GM18507 (cell line): ENCODE data around the gene CYP27A1.
"Not testable (repeated sequence)": the region's sequence is repeated elsewhere in the genome, so short reads cannot be mapped to it uniquely, and the experiment has no call there.

ENCODE experiments used
- DNase-seq: peaks from one replicate; pipeline ENCODE4 v3.0.0; 2011; ENCODE audit warnings: low read depth; ENCODE audit not compliant: insufficient read length; ENCODE audit errors: extremely low spot score
- FAIRE-seq: peaks from 2 replicates; lab custom pipeline; 2011; peaks lifted over from hg19 to GRCh38; lab: Jason Lieb, UNC

CYP27A1 gene

GRCh38 chr2:218827701-218828476, 45.9 kb downstream of the CYP27A1 start:
- DNase-seq (no peak), FAIRE-seq (no peak)

GRCh38 chr2:218828477-218828778, 46.5 kb downstream of the CYP27A1 start:
- FAIRE-seq (no peak), DNase-seq (no peak)

GRCh38 chr2:218829868-218830451, 48.0 kb downstream of the CYP27A1 start:
- DNase-seq (no peak), FAIRE-seq (no peak)

GRCh38 chr2:218830526-218831306, 48.8 kb downstream of the CYP27A1 start:
- FAIRE-seq (no peak), DNase-seq (no peak)

GRCh38 chr2:218831378-218831990, 49.5 kb downstream of the CYP27A1 start, which contains the start of gene PRKAG3:
TSS of gene PRKAG3 (minus strand) at chr2:218831803.
- FAIRE-seq (no peak), DNase-seq (no peak)

- FAIRE-seq (no peak), DNase-seq (no peak)
Measured at GRCh38 chr2:218832081-218832480, 50.1 kb downstream of the CYP27A1 start.

GRCh38 chr2:218832520-218832919, 50.6 kb downstream of the CYP27A1 start:
- DNase-seq (no peak), FAIRE-seq (no peak)

- DNase-seq (no peak), FAIRE-seq (no peak)
Measured at GRCh38 chr2:218833023-218833609, 51.2 kb downstream of the CYP27A1 start.

- FAIRE-seq (no peak), DNase-seq (no peak)
Measured at GRCh38 chr2:218834685-218835084, 52.7 kb downstream of the CYP27A1 start.

- DNase-seq (no peak), FAIRE-seq (no peak)
Measured at GRCh38 chr2:218837495-218837894, 55.5 kb downstream of the CYP27A1 start.

- no peak for FAIRE-seq
- no peak for DNase-seq
Measured at GRCh38 chr2:218839430-218839829, 57.5 kb downstream of the CYP27A1 start.

- DNase-seq (no peak), FAIRE-seq (no peak)
Measured at GRCh38 chr2:218839888-218840287, 57.9 kb downstream of the CYP27A1 start.

GRCh38 chr2:218844334-218844733, 62.4 kb downstream of the CYP27A1 start:
- not testable (repeated sequence) for FAIRE-seq, DNase-seq

GRCh38 chr2:218846963-218847362, 65.0 kb downstream of the CYP27A1 start:
- DNase-seq, FAIRE-seq: not testable (repeated sequence)

- FAIRE-seq (no peak), DNase-seq (no peak)
Measured at GRCh38 chr2:218849721-218850120, 67.8 kb downstream of the CYP27A1 start.

GRCh38 chr2:218850796-218851195, 68.8 kb downstream of the CYP27A1 start:
- no peak for FAIRE-seq

GRCh38 chr2:218851286-218851685, 69.3 kb downstream of the CYP27A1 start:
- FAIRE-seq, result no peak
- DNase-seq, result no peak

More at GRCh38 chr2:218850796-218851195, 68.8 kb downstream of the CYP27A1 start:
- DNase-seq, result no peak

- DNase-seq (no peak), FAIRE-seq (peak; percentile 89)
Measured at GRCh38 chr2:218852911-218853667, 71.1 kb downstream of the CYP27A1 start.

GRCh38 chr2:218853766-218854165, 71.8 kb downstream of the CYP27A1 start:
- FAIRE-seq, result no peak

More at GRCh38 chr2:218853766-218854165, 71.8 kb downstream of the CYP27A1 start:
- DNase-seq, result no peak
